ENCODE results near the gene ATP6V0E2. TPM values are rescaled to one million over a fixed set of nuclear protein-coding genes. Genes with fewer than 3 reads are reported as not detected.

Gene ATP6V0E2
- total RNA-seq, 4 donors from 2014 or later = 1.9 to 56.7 (median 28.4) TPM

GRCh38 chr7:149855361-149856305 is 18.1 kb upstream of the ATP6V0E2 start:
- Histone ChIP-seq H3K27me3 (no peaks in the 10 kb centered on the region), H3K4me1 (peaks cover 0 to 20% (median 4%) of the 10 kb centered on the region in 4 donors), H3K4me3 (no peak overlapping the region), H3K36me3 (peaks cover 0 to under 1% (median 0%) of the 10 kb centered on the region in 4 donors), H3K27ac (no peak overlapping the region), H3K9me3 (no peaks in the 10 kb centered on the region)
- TF ChIP-seq EP300 (IDR thresholded peaks at IDR 0.05; ENCODE audit: low read depth) (no peak), CTCF (IDR thresholded peaks at IDR 0.05) (no peak), POLR2AphosphoS5 (IDR thresholded peaks at IDR 0.05) (no peak), POLR2A (IDR thresholded peaks at IDR 0.05) (no peak)
- in situ Hi-C loops (cut with MboI; ENCODE audit: low pct_ligation_motif_present in 1 of 4, low pct_unique_long_range_greater_than_20kb in 1 of 4, low sequenced_read_pairs in 3 of 4) (no loop called here), intact Hi-C loops (cut with DNase I; ENCODE audit: low total_unique reads) (no loop called here)
- WGBS, 2 donors (ENCODE audit: low coverage in 1 of 2) = 71 to 75% methylated on average over 3 to 16 of the region's 16 CpGs
- DNase-seq = no peak

GRCh38 chr7:149856583-149856982 is 17.2 kb upstream of the ATP6V0E2 start:
- Histone ChIP-seq H3K36me3 (peaks cover 0 to 3% (median 0%) of the 10 kb centered on the region in 4 donors), H3K4me1 (peaks cover 0 to 20% (median 4%) of the 10 kb centered on the region in 4 donors), H3K27me3 (no peaks in the 10 kb centered on the region), H3K27ac (no peak overlapping the region), H3K4me3 (no peak overlapping the region), H3K9me3 (no peaks in the 10 kb centered on the region)
- no peak for TF ChIP-seq CTCF (IDR thresholded peaks at IDR 0.05)
- no peak for TF ChIP-seq EP300 (IDR thresholded peaks at IDR 0.05; ENCODE audit: low read depth)
- no peak for TF ChIP-seq POLR2AphosphoS5 (IDR thresholded peaks at IDR 0.05)
- TF ChIP-seq POLR2A (IDR thresholded peaks at IDR 0.05) = no peak
- in situ Hi-C loops (cut with MboI; ENCODE audit: low pct_ligation_motif_present in 1 of 4, low pct_unique_long_range_greater_than_20kb in 1 of 4, low sequenced_read_pairs in 3 of 4) (no loop called here), intact Hi-C loops (cut with DNase I; ENCODE audit: low total_unique reads) (no loop called here)
- WGBS, 2 donors (ENCODE audit: low coverage in 1 of 2) = 71 to 83% methylated on average over 8 of the region's 8 CpGs
- no peak for DNase-seq

- Histone ChIP-seq H3K27ac (no peak overlapping the region), H3K4me1 (peaks cover 0 to 17% (median 4%) of the 10 kb centered on the region in 4 donors), H3K9me3 (no peaks in the 10 kb centered on the region), H3K27me3 (no peaks in the 10 kb centered on the region), H3K4me3 (no peak overlapping the region), H3K36me3 (peaks cover 0 to 3% (median 0%) of the 10 kb centered on the region in 4 donors)
- in situ Hi-C loops (cut with MboI; ENCODE audit: low pct_ligation_motif_present in 1 of 4, low pct_unique_long_range_greater_than_20kb in 1 of 4, low sequenced_read_pairs in 3 of 4) (no loop called here), intact Hi-C loops (cut with DNase I; ENCODE audit: low total_unique reads) (no loop called here)
- DNase-seq = no peak
- 75% methylated on average over 6 of the region's 6 CpGs; no CpG with 5 or more reads in 1 of the 2 donors for WGBS, 2 donors (ENCODE audit: low coverage in 1 of 2)
- TF ChIP-seq POLR2A (IDR thresholded peaks at IDR 0.05) = no peak
- no peak for TF ChIP-seq CTCF (IDR thresholded peaks at IDR 0.05)
- TF ChIP-seq POLR2AphosphoS5 (IDR thresholded peaks at IDR 0.05) = no peak
- TF ChIP-seq EP300 (IDR thresholded peaks at IDR 0.05; ENCODE audit: low read depth) = no peak
Observed at GRCh38 chr7:149859369-149859768, 14.4 kb upstream of the ATP6V0E2 start.

- in situ Hi-C loops (cut with MboI; ENCODE audit: low pct_ligation_motif_present in 1 of 4, low pct_unique_long_range_greater_than_20kb in 1 of 4, low sequenced_read_pairs in 3 of 4) = no loop called here
- peaks cover 0 to 6% (median 0%) of the 10 kb centered on the region in 4 donors for H3K36me3 ChIP-seq
- DNase-seq = no peak
Observed at GRCh38 chr7:149859876-149860275, 13.9 kb upstream of the ATP6V0E2 start.

More at GRCh38 chr7:149859876-149860275, 13.9 kb upstream of the ATP6V0E2 start:
- TF ChIP-seq POLR2A (IDR thresholded peaks at IDR 0.05) (no peak), CTCF (IDR thresholded peaks at IDR 0.05) (no peak), EP300 (IDR thresholded peaks at IDR 0.05; ENCODE audit: low read depth) (no peak), POLR2AphosphoS5 (IDR thresholded peaks at IDR 0.05) (no peak)
- no peaks in the 10 kb centered on the region for H3K27me3 ChIP-seq
- H3K27ac ChIP-seq = no peak overlapping the region
- peaks cover 0 to 12% (median 0%) of the 10 kb centered on the region in 4 donors for H3K4me1 ChIP-seq
- no peak overlapping the region for H3K4me3 ChIP-seq
- intact Hi-C loops (cut with DNase I; ENCODE audit: low total_unique reads) = no loop called here
- WGBS, 2 donors (ENCODE audit: low coverage in 1 of 2) = 40 to 62% methylated on average over 1 to 4 of the region's 4 CpGs
- no peaks in the 10 kb centered on the region for H3K9me3 ChIP-seq

Data from transverse colon (tissue), 4 donors.